HG02981 (cell line): Measurements from ENCODE around the gene LRRC73.
"Not testable (repeated sequence)": the region's sequence is repeated elsewhere in the genome, so short reads cannot be mapped to it uniquely, and the experiment has no call there.

Experiments
- ATAC-seq: cut with Tn5 transposase; IDR thresholded peaks from one replicate; pipeline ENCODE4 v1.9.1; 2021; ENCODE audit warnings: mild to moderate bottlenecking, moderate library complexity; ENCODE audit not compliant: unreplicated experiment

LRRC73 gene

GRCh38 chr6:43467265-43467664 lies 42.9 kb downstream of the LRRC73 start:
- ATAC-seq: not testable (repeated sequence)

- ATAC-seq: no peak
Observed at GRCh38 chr6:43465948-43466347, 44.2 kb downstream of the LRRC73 start.

- no peak for ATAC-seq
Observed at GRCh38 chr6:43464337-43464736, 45.8 kb downstream of the LRRC73 start.

- no peak for ATAC-seq
Observed at GRCh38 chr6:43461936-43462335, 48.2 kb downstream of the LRRC73 start.

- no peak for ATAC-seq
Observed at GRCh38 chr6:43460032-43460431, 50.1 kb downstream of the LRRC73 start.

- ATAC-seq: no peak
Observed at GRCh38 chr6:43459535-43459934, 50.6 kb downstream of the LRRC73 start.

- ATAC-seq: not testable (repeated sequence)
Observed at GRCh38 chr6:43458154-43458553, 52.0 kb downstream of the LRRC73 start.

- ATAC-seq: no peak
Observed at GRCh38 chr6:43457643-43458042, 52.5 kb downstream of the LRRC73 start.
